K562 (cell line): ENCODE measurements around the gene CEACAM20. TPM values are rescaled to one million over a fixed set of nuclear protein-coding genes. Genes with fewer than 3 reads are reported as not detected.
A peak's percentile ranks its signal among the peaks of the same experiment; 100 is the strongest.

Source experiments
- BHLHE40 ChIP-seq: IDR thresholded peaks from 2 replicates; pipeline ENCODE4 v1.6.1; 2011; ENCODE audit warnings: low read length, improper control_type of control experiment
- CBFA2T2 ChIP-seq: fragments of 450-650 bp; conservative IDR thresholded peaks from 2 replicates; pipeline ENCODE4 v1.6.1; 2017; ENCODE audit warnings: mild to moderate bottlenecking
- CBFA2T3 ChIP-seq: fragments of 450-650 bp; IDR thresholded peaks from 2 replicates; pipeline ENCODE4 v1.6.1; 2017
- CC2D1A ChIP-seq: fragments of 450-650 bp; IDR thresholded peaks from 2 replicates; pipeline ENCODE4 v1.6.1; 2017; ENCODE audit warnings: mild to moderate bottlenecking
- CEBPG ChIP-seq, 3 experiments: fragments of 200-800 bp in 1 of 3; sonication (Bioruptor generic) in 1 of 3; sonication (generic) in 1 of 3; formaldehyde crosslinking in 1 of 3; IDR thresholded peaks in 2 of 3; conservative IDR thresholded peaks in 1 of 3; 2 replicates each; pipeline versions ENCODE4 v1.6.1 to v1.8.0; 2016 to 2022; ENCODE audit warnings: missing compliant biosample characterization in 2 of 3, missing genetic modification characterization in 2 of 3, mild to moderate bottlenecking in 1 of 3, missing genetic modification reagents in 1 of 3
- CREBBP ChIP-seq: IDR thresholded peaks from one replicate; pipeline ENCODE4 v1.6.1; 2012; ENCODE audit warnings: low read depth, mild to moderate bottlenecking, control low read depth, inconsistent platforms, low read length
- CREM ChIP-seq: IDR thresholded peaks from 2 replicates; pipeline ENCODE4 v1.6.1; 2014; ENCODE audit warnings: antibody characterized with exemption, low read depth
- CTBP1 ChIP-seq: fragments of 450-650 bp; IDR thresholded peaks from 2 replicates; pipeline ENCODE4 v1.6.1; 2016; ENCODE audit warnings: borderline replicate concordance
- EP300 ChIP-seq: IDR thresholded peaks from 2 replicates; pipeline ENCODE4 v1.6.1; 2012; ENCODE audit warnings: low read length, improper control_type of control experiment
- FOXK2 ChIP-seq, 2 experiments: fragments of 450-650 bp; IDR thresholded peaks in 1 of 2; conservative IDR thresholded peaks in 1 of 2; 2 replicates each; pipeline ENCODE4 v1.6.1; 2016; ENCODE audit warnings: low read depth in 2 of 2, mild to moderate bottlenecking in 1 of 2
- HDAC3 ChIP-seq: fragments of 450-650 bp; IDR thresholded peaks from 2 replicates; pipeline ENCODE4 v1.6.1; 2018; ENCODE audit warnings: borderline replicate concordance, mild to moderate bottlenecking, moderate library complexity; ENCODE audit not compliant: partially characterized antibody
- HNRNPL ChIP-seq: fragments of 200-400 bp; formaldehyde crosslinking; IDR thresholded peaks from 2 replicates; pipeline ENCODE4 v1.6.1; 2017; ENCODE audit warnings: low read depth, mild to moderate bottlenecking, low read length
- LEF1 ChIP-seq: fragments of 450-650 bp; IDR thresholded peaks from 2 replicates; pipeline ENCODE4 v1.6.1; 2016; ENCODE audit warnings: mild to moderate bottlenecking
- MBD2 ChIP-seq: sonication (generic); IDR thresholded peaks from 2 replicates; pipeline ENCODE4 v1.6.1; 2016; ENCODE audit warnings: low read depth, borderline replicate concordance
- MYNN ChIP-seq, 2 experiments: sonication (generic); formaldehyde crosslinking in 1 of 2; IDR thresholded peaks; 2 replicates each; pipeline versions ENCODE4 v1.5.0 to v1.6.1; 2016 to 2020; ENCODE audit warnings: antibody characterized with exemption in 1 of 2, missing genetic modification reagents in 1 of 2
- NCOA1 ChIP-seq: fragments of 450-650 bp; IDR thresholded peaks from 2 replicates; pipeline ENCODE4 v1.6.1; 2016; ENCODE audit warnings: low read depth
- NRF1 ChIP-seq, 2 experiments: fragments of 450-650 bp; IDR thresholded peaks in 1 of 2; conservative IDR thresholded peaks in 1 of 2; 2 replicates each; pipeline ENCODE4 v1.6.1; 2014; ENCODE audit warnings: mild to moderate bottlenecking in 2 of 2
- POLR2B ChIP-seq: fragments of 450-650 bp; IDR thresholded peaks from 2 replicates; pipeline ENCODE4 v1.6.1; 2018; ENCODE audit warnings: low read depth; ENCODE audit not compliant: partially characterized antibody
- RB1 ChIP-seq: fragments of 450-650 bp; IDR thresholded peaks from 2 replicates; pipeline ENCODE4 v1.6.1; 2017; ENCODE audit warnings: low read depth, mild to moderate bottlenecking
- RCOR1 ChIP-seq, 2 experiments: IDR thresholded peaks; 2 replicates each; pipeline ENCODE4 v1.6.1; 2012; ENCODE audit warnings: low read depth in 2 of 2, low read length in 2 of 2, borderline replicate concordance in 1 of 2, improper control_type of control experiment in 1 of 2
- RNF2 ChIP-seq: sonication (generic); IDR thresholded peaks from 2 replicates; pipeline ENCODE4 v1.6.1; 2016
- TARDBP ChIP-seq: fragments of 450-650 bp; IDR thresholded peaks from 2 replicates; pipeline ENCODE4 v1.6.1; 2016
- TCF3 ChIP-seq: sonication (generic); formaldehyde crosslinking; IDR thresholded peaks from 2 replicates; pipeline ENCODE4 v1.4.0; 2020; ENCODE audit warnings: mild to moderate bottlenecking, missing genetic modification reagents
- TRIM24 ChIP-seq, 2 experiments: fragments of 450-650 bp; IDR thresholded peaks; 2 replicates each; pipeline ENCODE4 v1.6.1; 2016
- polyA plus RNA-seq, 8 experiments: library from polyadenylated mRNA; depleted of rRNA in 4 of 8; stranded (reverse) in 5 of 8; unstranded in 3 of 8; fragments of >200 nt; fragmentation: Nextera tagmentation in 2 of 8; fragmentation: Illumina TruSeq in 1 of 8; extraction: Ambion mirVana in 2 of 8; extraction: Trizol in 1 of 8; gene quantifications; 2 replicates each; pipeline versions ENCODE4 v1.2.1 to v1.2.3, GENCODE V29; 2011 to 2014; ENCODE audit warnings: inconsistent platforms in 1 of 8, missing spikeins in 1 of 8
- total RNA-seq, 7 experiments: library from RNA; depleted of rRNA in 6 of 7; stranded (reverse); fragments of >200 nt in 6 of 7; fragmentation: Illumina TruSeq in 2 of 7; extraction: Trizol in 2 of 7; gene quantifications; 2 replicates each; pipeline versions ENCODE4 v1.2.1 to v1.2.3, GENCODE V29; 2011 to 2021; ENCODE audit warnings: low replicate concordance in 1 of 7
- TF ChIP-seq, protein P1 (sequence below): fragments of 450-650 bp; IDR thresholded peaks from 2 replicates; pipeline ENCODE4 v1.6.1; 2016
- TF ChIP-seq, protein P2 (sequence below): fragments of 150-350 bp; IDR thresholded peaks from 2 replicates; pipeline ENCODE4 v1.6.1; 2014; ENCODE audit warnings: low read depth, mild to moderate bottlenecking, low read length, borderline replicate concordance

The CEACAM20 gene
- total and polyA plus RNA-seq, 9 of the 15 experiments (the other 6 are each of a cell fraction or from before 2014, with no cell fraction given): not detected

DNA sequence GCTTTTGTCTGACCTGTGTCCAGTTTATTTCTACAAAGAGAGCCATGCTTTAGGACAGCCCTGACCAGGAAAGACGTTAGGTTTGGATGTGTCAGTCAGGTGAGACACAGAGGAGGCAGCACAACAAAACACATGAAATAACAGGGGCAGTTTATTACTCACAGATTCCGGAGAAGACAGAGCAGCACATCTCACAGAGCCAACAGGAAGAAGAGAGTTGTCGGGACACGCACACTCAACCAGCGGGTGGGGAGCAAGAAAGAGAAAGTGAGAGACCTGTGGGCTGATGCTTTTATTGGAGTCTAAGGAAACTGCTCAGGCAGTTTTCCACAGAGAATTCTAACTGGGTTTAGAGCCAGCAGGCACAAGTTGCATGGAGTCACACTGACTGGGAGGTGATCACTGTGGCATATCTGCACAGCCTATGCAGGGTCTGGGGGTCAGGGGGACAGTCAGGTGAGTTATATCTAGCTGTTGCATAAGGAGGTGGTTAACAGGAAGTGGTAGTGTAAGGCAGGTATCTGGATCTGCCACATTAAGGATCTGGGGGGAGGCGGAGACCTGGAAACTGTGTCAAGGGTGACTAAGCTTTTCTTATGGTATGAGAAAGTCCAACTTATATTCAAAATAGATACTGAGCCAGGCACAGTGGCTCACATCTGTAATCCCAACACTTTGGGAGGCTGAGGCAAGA lies 24.1 kb upstream of the CEACAM20 start (continued):
- TF ChIP-seq CBFA2T3: peak; percentile 94
- 0 out of 4 replicates have a peak, but pooled peaks of 1 of the 2 experiments have one; percentile 7 for TF ChIP-seq FOXK2 (conservative IDR thresholded peaks at IDR 0.05 in 1 of 2, IDR thresholded peaks at IDR 0.05 in 1 of 2; ENCODE audit: low read depth in 2 of 2)
- peak; percentile 31 to 71; a peak in 1 of 4 replicates for TF ChIP-seq TRIM24 (IDR thresholded peaks at IDR 0.05)
- 0 out of 2 replicates have a peak, but pooled peaks have one; percentile 15 for TF ChIP-seq RB1
- TF ChIP-seq TARDBP: no peak
- TF ChIP-seq MBD2: peak; percentile 31; the same call in 1 of the 2 replicates
- peak; percentile 89 for TF ChIP-seq TCF3 (CRISPR knock-in tag)
- TF ChIP-seq NCOA1: peak; percentile 86; the same call in 1 of the 2 replicates
- TF ChIP-seq, protein P1, sequence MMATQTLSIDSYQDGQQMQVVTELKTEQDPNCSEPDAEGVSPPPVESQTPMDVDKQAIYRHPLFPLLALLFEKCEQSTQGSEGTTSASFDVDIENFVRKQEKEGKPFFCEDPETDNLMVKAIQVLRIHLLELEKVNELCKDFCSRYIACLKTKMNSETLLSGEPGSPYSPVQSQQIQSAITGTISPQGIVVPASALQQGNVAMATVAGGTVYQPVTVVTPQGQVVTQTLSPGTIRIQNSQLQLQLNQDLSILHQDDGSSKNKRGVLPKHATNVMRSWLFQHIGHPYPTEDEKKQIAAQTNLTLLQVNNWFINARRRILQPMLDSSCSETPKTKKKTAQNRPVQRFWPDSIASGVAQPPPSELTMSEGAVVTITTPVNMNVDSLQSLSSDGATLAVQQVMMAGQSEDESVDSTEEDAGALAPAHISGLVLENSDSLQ: peak; percentile 43; the same call in 1 of the 2 replicates
- TF ChIP-seq, protein P2, sequence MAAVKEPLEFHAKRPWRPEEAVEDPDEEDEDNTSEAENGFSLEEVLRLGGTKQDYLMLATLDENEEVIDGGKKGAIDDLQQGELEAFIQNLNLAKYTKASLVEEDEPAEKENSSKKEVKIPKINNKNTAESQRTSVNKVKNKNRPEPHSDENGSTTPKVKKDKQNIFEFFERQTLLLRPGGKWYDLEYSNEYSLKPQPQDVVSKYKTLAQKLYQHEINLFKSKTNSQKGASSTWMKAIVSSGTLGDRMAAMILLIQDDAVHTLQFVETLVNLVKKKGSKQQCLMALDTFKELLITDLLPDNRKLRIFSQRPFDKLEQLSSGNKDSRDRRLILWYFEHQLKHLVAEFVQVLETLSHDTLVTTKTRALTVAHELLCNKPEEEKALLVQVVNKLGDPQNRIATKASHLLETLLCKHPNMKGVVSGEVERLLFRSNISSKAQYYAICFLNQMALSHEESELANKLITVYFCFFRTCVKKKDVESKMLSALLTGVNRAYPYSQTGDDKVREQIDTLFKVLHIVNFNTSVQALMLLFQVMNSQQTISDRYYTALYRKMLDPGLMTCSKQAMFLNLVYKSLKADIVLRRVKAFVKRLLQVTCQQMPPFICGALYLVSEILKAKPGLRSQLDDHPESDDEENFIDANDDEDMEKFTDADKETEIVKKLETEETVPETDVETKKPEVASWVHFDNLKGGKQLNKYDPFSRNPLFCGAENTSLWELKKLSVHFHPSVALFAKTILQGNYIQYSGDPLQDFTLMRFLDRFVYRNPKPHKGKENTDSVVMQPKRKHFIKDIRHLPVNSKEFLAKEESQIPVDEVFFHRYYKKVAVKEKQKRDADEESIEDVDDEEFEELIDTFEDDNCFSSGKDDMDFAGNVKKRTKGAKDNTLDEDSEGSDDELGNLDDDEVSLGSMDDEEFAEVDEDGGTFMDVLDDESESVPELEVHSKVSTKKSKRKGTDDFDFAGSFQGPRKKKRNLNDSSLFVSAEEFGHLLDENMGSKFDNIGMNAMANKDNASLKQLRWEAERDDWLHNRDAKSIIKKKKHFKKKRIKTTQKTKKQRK: no peak
- TF ChIP-seq EP300: peak; percentile 89
- peak; percentile 88 for TF ChIP-seq CBFA2T2
- peak in 1 of 2 experiments; percentile 70; a peak in 2 of 4 replicates for TF ChIP-seq RCOR1 (IDR thresholded peaks at IDR 0.05; ENCODE audit: borderline replicate concordance in 1 of 2, low read depth in 2 of 2, low read length in 2 of 2)
- peak; percentile 81; the same call in 1 of the 2 replicates for TF ChIP-seq CTBP1
- TF ChIP-seq RNF2: no peak
- TF ChIP-seq CEBPG (CRISPR knock-in tag; IDR thresholded peaks at IDR 0.05): no peak
- 0 out of 4 replicates have a peak, but pooled peaks of 1 of the 2 experiments have one; percentile 4 for TF ChIP-seq CEBPG (tag; conservative IDR thresholded peaks at IDR 0.05 in 1 of 2, IDR thresholded peaks at IDR 0.05 in 1 of 2)
- TF ChIP-seq MYNN (IDR thresholded peaks at IDR 0.05): peak; percentile 69; the same call in 1 of the 2 replicates
- no peak for TF ChIP-seq MYNN (CRISPR knock-in tag; IDR thresholded peaks at IDR 0.05)
- peak; percentile 44; the same call in 1 of the 2 replicates for TF ChIP-seq BHLHE40
- TF ChIP-seq LEF1: peak; percentile 80; the same call in 1 of the 2 replicates
- peak in 1 of 2 experiments; percentile 30; a peak in 1 of 4 replicates for TF ChIP-seq NRF1 (conservative IDR thresholded peaks at IDR 0.05 in 1 of 2, IDR thresholded peaks at IDR 0.05 in 1 of 2)
- peak; percentile 31; the same call in 1 of the 2 replicates for TF ChIP-seq CC2D1A
- TF ChIP-seq CREM: peak; percentile 54
- peak; percentile 41 for TF ChIP-seq HDAC3
- TF ChIP-seq POLR2B: peak; percentile 25
- no peak for TF ChIP-seq HNRNPL
- TF ChIP-seq CREBBP: no peak
